Omental fat pad (tissue), 4 donors: ENCODE measurements around the gene CNGB1. TPM values are rescaled to one million over a fixed set of nuclear protein-coding genes. Genes with fewer than 3 reads are reported as not detected.
"Not testable (repeated sequence)": the region's sequence is repeated elsewhere in the genome, so short reads cannot be mapped to it uniquely, and the experiment has no call there.

Experiments used
- ATAC-seq: fragments of 150-250 bp; one replicate; pipeline ENCODE4 v1.9.1; 2016; ENCODE audit warnings: mild to moderate bottlenecking, moderate library complexity; ENCODE audit not compliant: low FRiP score
- DNase-seq: peaks from one replicate; pipeline ENCODE4 v3.0.0-alpha.2; 2019; ENCODE audit warnings: low spot score
- total RNA-seq, 4 donors: library from RNA; depleted of rRNA; stranded (reverse); fragments of >200 nt; gene quantifications; one replicate each; pipeline ENCODE4 v1.1.0, GENCODE V29; 2016
- TF ChIP-seq, protein P1 (sequence below), 3 donors: fragments of 450-650 bp; IDR thresholded peaks; one replicate each; pipeline ENCODE4 v1.5.1; 2016 to 2017; ENCODE audit warnings: antibody characterized with exemption in 3 of 3, mild to moderate bottlenecking in 3 of 3, moderate library complexity in 2 of 3

Gene CNGB1
- total RNA-seq, 4 donors from 2014 or later, result not detected

- peak; percentile 52 for ATAC-seq
- peak; percentile 81 for DNase-seq
Measured at GRCh38 chr16:57899771-57900661, 70.9 kb downstream of the CNGB1 start.

GRCh38 chr16:57898961-57899360, 72.0 kb downstream of the CNGB1 start:
- DNase-seq (no peak), ATAC-seq (no peak)

More at GRCh38 chr16:57899771-57900661, 70.9 kb downstream of the CNGB1 start:
- TF ChIP-seq, protein P1, sequence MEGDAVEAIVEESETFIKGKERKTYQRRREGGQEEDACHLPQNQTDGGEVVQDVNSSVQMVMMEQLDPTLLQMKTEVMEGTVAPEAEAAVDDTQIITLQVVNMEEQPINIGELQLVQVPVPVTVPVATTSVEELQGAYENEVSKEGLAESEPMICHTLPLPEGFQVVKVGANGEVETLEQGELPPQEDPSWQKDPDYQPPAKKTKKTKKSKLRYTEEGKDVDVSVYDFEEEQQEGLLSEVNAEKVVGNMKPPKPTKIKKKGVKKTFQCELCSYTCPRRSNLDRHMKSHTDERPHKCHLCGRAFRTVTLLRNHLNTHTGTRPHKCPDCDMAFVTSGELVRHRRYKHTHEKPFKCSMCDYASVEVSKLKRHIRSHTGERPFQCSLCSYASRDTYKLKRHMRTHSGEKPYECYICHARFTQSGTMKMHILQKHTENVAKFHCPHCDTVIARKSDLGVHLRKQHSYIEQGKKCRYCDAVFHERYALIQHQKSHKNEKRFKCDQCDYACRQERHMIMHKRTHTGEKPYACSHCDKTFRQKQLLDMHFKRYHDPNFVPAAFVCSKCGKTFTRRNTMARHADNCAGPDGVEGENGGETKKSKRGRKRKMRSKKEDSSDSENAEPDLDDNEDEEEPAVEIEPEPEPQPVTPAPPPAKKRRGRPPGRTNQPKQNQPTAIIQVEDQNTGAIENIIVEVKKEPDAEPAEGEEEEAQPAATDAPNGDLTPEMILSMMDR (IDR thresholded peaks at IDR 0.05), result peak in 1 of 3 donors; percentile 30

DNA sequence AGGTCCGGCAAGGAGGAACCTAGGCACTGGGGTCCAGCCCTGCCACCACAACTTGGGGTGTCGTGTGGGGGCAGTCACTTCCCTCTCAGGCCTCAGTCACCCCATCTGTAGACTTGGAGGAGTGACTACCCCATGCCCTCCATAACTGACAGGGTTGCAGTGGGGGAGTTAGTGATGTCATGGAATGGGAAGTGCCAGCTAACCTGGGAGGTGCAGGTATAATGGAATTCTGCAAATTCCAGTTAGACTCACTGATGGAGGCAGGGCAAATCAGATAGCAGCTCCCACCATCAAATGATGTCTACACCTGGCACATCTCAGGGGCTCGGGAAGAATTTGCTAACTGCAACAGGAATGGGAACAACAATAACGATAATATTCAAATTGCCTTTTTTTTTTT, 72.9 kb downstream of the CNGB1 start:
- no peak for ATAC-seq
- no peak for DNase-seq
- TF ChIP-seq, protein P1 (IDR thresholded peaks at IDR 0.05), result no peak

More at GRCh38 chr16:57898961-57899360, 72.0 kb downstream of the CNGB1 start:
- TF ChIP-seq, protein P1 (IDR thresholded peaks at IDR 0.05), result no peak

DNA sequence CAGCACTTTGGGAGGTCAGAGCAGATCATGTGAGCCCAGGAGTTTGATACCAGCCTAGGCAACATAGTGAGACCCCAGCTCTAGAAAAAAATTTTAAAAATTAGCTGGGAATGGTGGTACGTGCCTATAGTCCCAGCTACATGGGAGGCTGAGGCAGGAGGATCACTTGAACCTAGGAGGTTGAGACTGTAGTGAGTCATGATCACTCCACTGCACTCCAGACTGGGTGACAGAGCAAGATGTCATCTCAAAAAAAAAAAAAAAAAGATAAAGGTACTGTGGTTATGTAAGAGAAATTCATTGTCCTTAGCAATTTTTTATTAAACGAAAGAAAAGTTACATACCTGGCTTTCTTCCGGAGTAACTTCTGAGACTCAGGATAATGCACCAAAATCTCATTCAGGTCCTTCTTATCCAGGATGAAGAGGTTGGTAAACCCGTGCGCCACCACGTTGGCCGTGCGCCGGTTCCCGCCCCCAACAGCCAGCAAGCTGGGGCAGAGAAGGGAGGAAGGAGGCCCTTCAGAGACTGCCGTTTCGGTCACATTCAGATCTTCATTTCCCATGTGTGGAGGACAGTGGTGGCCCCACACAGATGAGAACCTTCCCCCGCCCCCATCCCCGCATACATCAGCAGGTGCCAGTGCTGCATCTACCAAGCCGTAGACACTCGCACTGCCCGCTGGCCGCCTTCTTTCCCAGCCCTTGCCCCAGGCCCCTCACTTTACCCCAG, 73.7 kb downstream of the CNGB1 start:
- DNase-seq, result no peak
- TF ChIP-seq, protein P1 (IDR thresholded peaks at IDR 0.05), result no peak
- ATAC-seq, result no peak

DNA sequence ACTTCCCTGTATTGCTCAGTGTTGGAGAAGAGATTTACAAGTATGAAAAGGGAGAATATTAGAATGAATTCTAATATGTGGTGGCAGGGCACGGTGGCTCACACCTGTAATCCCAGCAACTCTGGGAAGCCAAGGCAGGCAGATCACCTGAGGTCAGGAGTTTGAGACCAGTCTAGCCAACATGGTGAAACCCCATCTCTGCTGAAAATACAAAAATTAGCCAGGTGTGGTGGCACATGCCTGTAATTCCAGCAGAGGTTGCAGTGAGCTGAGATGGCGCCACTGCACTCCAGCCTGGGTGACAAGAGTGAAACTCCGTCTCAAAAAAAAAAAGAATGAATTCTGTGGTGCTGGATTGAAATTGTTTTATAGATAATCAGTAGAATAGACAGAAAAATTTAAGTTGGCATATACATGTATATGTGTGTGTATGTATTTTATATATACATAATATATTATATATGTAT, 75.8 kb downstream of the CNGB1 start:
- not testable (repeated sequence) for DNase-seq, ATAC-seq

- TF ChIP-seq, protein P1 (IDR thresholded peaks at IDR 0.05), result no peak
- no peak for DNase-seq
- ATAC-seq, result no peak
Measured at GRCh38 chr16:57894390-57895080, 76.4 kb downstream of the CNGB1 start.
